Measurements from ENCODE around the gene AKT2. TPM values are rescaled to one million over a fixed set of nuclear protein-coding genes. Genes with fewer than 3 reads are reported as not detected.
A peak's percentile ranks its signal among the peaks of the same experiment; 100 is the strongest.

The AKT2 gene
- total and polyA plus RNA-seq, 2 of the 8 experiments (the other 6 are each of a cell fraction or from before 2014, with no cell fraction given), result 151 to 183 TPM

- no peak overlapping the region for H3K18ac ChIP-seq (ENCODE audit: extremely low read depth, low read length)
- no peak overlapping the region for H3K23ac ChIP-seq (ENCODE audit: insufficient read length)
- H3K23me2 ChIP-seq (ENCODE audit: low read depth, low read length), result peaks cover 5% of the 10 kb centered on the region
- H2BK12ac ChIP-seq (ENCODE audit: low read depth, low read length), result no peak overlapping the region
- 90% methylated on average over 32 of the region's 32 CpGs; no CpG with 5 or more reads in 1 of the 2 experiments for WGBS, 2 experiments (ENCODE audit: extremely low coverage in 1 of 2, insufficient coverage in 1 of 2, insufficient read length in 1 of 2, insufficient replicate concordance in 2 of 2, low coverage in 1 of 2, low lambda C conversion rate in 2 of 2, missing lambda C conversion rate in 1 of 2)
- H3K56ac ChIP-seq (replicated peaks; ENCODE audit: insufficient read length, low read depth, low read length), result no peak overlapping the region
- no peak overlapping the region for H3K4ac ChIP-seq (replicated peaks; ENCODE audit: insufficient read length, low read depth, low read length)
- no peak overlapping the region for H3K27ac ChIP-seq (ENCODE audit: low read depth, low read length)
- no peak overlapping the region for H4K91ac ChIP-seq (replicated peaks; ENCODE audit: insufficient read length, low read length)
- FAIRE-seq (no peak), DNase-seq (ENCODE audit: low read depth in 1 of 2, low spot score in 2 of 2) (no peak)
- H3K79me1 ChIP-seq (ENCODE audit: low read depth, low read length), result no peaks in the 10 kb centered on the region
- H4K5ac ChIP-seq (ENCODE audit: insufficient read length, low read depth, low read length), result no peak overlapping the region
- no peaks in the 10 kb centered on the region for H3K36me3 ChIP-seq (ENCODE audit: control insufficient read depth in 2 of 4, insufficient read depth in 4 of 4, low read length in 3 of 4)
- H3K4me1 ChIP-seq (replicated peaks in 1 of 4; ENCODE audit: control insufficient read depth in 3 of 4, insufficient read depth in 4 of 4, low read length in 3 of 4), result peaks cover 0 to 4% (median 3%) of the 10 kb centered on the region in 4 experiments; a peak in 5 of 7 replicates
- TF ChIP-seq CTCF (IDR thresholded peaks at IDR 0.05; ENCODE audit: control extremely low read depth in 1 of 3, insufficient read depth in 1 of 3, low read depth in 1 of 3, low read length in 3 of 3), result peak in 1 of 3 experiments; percentile 13; a peak in 1 of 4 replicates
- TF ChIP-seq, protein P1, sequence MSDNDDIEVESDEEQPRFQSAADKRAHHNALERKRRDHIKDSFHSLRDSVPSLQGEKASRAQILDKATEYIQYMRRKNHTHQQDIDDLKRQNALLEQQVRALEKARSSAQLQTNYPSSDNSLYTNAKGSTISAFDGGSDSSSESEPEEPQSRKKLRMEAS (IDR thresholded peaks at IDR 0.05), result no peak
- H2AK5ac ChIP-seq (ENCODE audit: low read depth, low read length), result no peak overlapping the region
- no peak overlapping the region for H3K4me2 ChIP-seq (ENCODE audit: insufficient read depth in 1 of 2, low read depth in 2 of 2, low read length in 2 of 2)
- H3K79me2 ChIP-seq (ENCODE audit: control insufficient read depth in 1 of 2, insufficient read depth in 2 of 2, low read length in 2 of 2), result no peaks in the 10 kb centered on the region
- H3K14ac ChIP-seq (ENCODE audit: insufficient read length), result no peak overlapping the region
- no peak overlapping the region for H2BK120ac ChIP-seq (replicated peaks; ENCODE audit: low read depth, low read length)
- H2BK20ac ChIP-seq (ENCODE audit: low read length), result no peak overlapping the region
- no peaks in the 10 kb centered on the region for H4K20me1 ChIP-seq (replicated peaks in 1 of 2; ENCODE audit: control insufficient read depth in 1 of 2, insufficient read depth in 2 of 2, low read length in 2 of 2)
- H3K4me3 ChIP-seq (ENCODE audit: extremely low read depth in 1 of 4, insufficient read depth in 2 of 4, low read depth in 3 of 4, low read length in 4 of 4), result no peak overlapping the region
- ChIA-PET POLR2A (ENCODE audit: partially characterized antibody) (interaction anchor here (1.2 to 1.5 kb wide), 2 partner anchors 8 to 12 kb away, joined by 3 read pairs; no protein-coding TSS in a partner anchor), CTCF (ENCODE audit: partially characterized antibody) (interaction anchor here (0.6 to 2.1 kb wide), 4 partner anchors 14 to 755 kb away, joined by 3 to 11 read pairs (median 6); no protein-coding TSS in a partner anchor)
- H2BK15ac ChIP-seq (ENCODE audit: low read length), result no peak overlapping the region
- H3K9me3 ChIP-seq (ENCODE audit: insufficient read depth in 2 of 2, low read depth in 1 of 2, low read length in 1 of 2), result peaks cover 0 to 5% of the 10 kb centered on the region in 2 experiments; a peak in 1 of 4 replicates
- no peak overlapping the region for H2BK5ac ChIP-seq (ENCODE audit: low read depth, low read length)
- no peak overlapping the region for H3K9ac ChIP-seq (replicated peaks in 1 of 4; ENCODE audit: extremely low read depth in 1 of 4, low read depth in 3 of 4, low read length in 3 of 4)
- H3K27me3 ChIP-seq (replicated peaks in 1 of 4; ENCODE audit: control insufficient read depth in 3 of 4, extremely low read depth in 1 of 4, insufficient read depth in 3 of 4, low read length in 3 of 4), result peaks cover 2 to 30% (median 13%) of the 10 kb centered on the region in 4 experiments; a peak in 6 of 7 replicates
- H2AFZ ChIP-seq (ENCODE audit: low read length), result no peak overlapping the region
- H4K8ac ChIP-seq (ENCODE audit: extremely low read depth, insufficient read depth, low read length), result no peak overlapping the region
Measured at GRCh38 chr19:40224342-40225150, 60.6 kb downstream of the AKT2 start.

Measured in H1 (cell line).